OCI-LY1 (cell line): ENCODE results near the gene NUP214.

Source experiments
- CTCF ChIP-seq: fragments of 200-600 bp; sonication (generic), shearing (Covaris generic); IDR thresholded peaks from 2 replicates; pipeline ENCODE4 v1.5.1; 2017; ENCODE audit warnings: mild to moderate bottlenecking, antibody characterized with exemption, low read length, moderate library complexity, mixed read lengths
- EZH2 ChIP-seq: fragments of 200-600 bp; sonication (generic), shearing (Covaris generic); IDR thresholded peaks from 2 replicates; pipeline ENCODE4 v1.8.0; 2017; ENCODE audit warnings: borderline replicate concordance, mixed run types, mild to moderate bottlenecking, antibody characterized with exemption, low read length, moderate library complexity, mixed read lengths

- no peak for TF ChIP-seq CTCF
- TF ChIP-seq EZH2: no peak
Observed at GRCh38 chr9:131173995-131174394, 48.6 kb downstream of the NUP214 start.
